Measurements from ENCODE around the gene PRSS23.

Gene PRSS23

DNA sequence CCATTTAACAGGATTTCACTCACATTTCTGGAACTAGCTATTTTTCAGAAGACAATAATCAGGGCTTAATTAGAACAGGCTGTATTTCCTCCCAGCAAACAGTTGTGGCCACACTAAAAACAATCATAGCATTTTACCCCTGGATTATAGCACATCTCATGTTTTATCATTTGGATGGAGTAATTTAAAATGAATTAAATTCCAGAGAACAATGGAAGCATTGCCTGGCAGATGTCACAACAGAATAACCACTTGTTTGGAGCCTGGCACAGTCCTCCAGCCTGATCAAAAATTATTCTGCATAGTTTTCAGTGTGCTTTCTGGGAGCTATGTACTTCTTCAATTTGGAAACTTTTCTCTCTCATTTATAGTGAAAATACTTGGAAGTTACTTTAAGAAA lies 9.2 kb downstream of the PRSS23 start:
- no peak for TF ChIP-seq POLR2A (IDR thresholded peaks at IDR 0.05; ENCODE audit: extremely low read depth, insufficient read length)
- TF ChIP-seq CTCF (IDR thresholded peaks at IDR 0.05; ENCODE audit: low read depth, low read length): no peak
- TF ChIP-seq MYC (IDR thresholded peaks at IDR 0.05; ENCODE audit: low read depth, low read length): no peak
- no peak for TF ChIP-seq MAX (IDR thresholded peaks at IDR 0.05; ENCODE audit: low read depth, low read length)

GRCh38 chr11:86810288-86810687 lies 9.9 kb downstream of the PRSS23 start:
- no peak for DNase-seq (ENCODE audit: low read depth)
- H3K4me3 ChIP-seq (ENCODE audit: low read depth, low read length): no peak overlapping the region
- TF ChIP-seq MYC (IDR thresholded peaks at IDR 0.05; ENCODE audit: low read depth, low read length) (no peak), CTCF (IDR thresholded peaks at IDR 0.05; ENCODE audit: low read depth, low read length) (no peak), POLR2A (IDR thresholded peaks at IDR 0.05; ENCODE audit: extremely low read depth, insufficient read length) (no peak), MAX (IDR thresholded peaks at IDR 0.05; ENCODE audit: low read depth, low read length) (no peak)

More for the DNA sequence above, 9.2 kb downstream of the PRSS23 start:
- H3K4me3 ChIP-seq (ENCODE audit: low read depth, low read length): no peak overlapping the region
- DNase-seq (ENCODE audit: low read depth): no peak

GRCh38 chr11:86811637-86812321 lies 11.4 kb downstream of the PRSS23 start:
- no peak for DNase-seq (ENCODE audit: low read depth)
- no peak overlapping the region for H3K4me3 ChIP-seq (ENCODE audit: low read depth, low read length)
- TF ChIP-seq POLR2A (IDR thresholded peaks at IDR 0.05; ENCODE audit: extremely low read depth, insufficient read length) (no peak), MYC (IDR thresholded peaks at IDR 0.05; ENCODE audit: low read depth, low read length) (no peak), MAX (IDR thresholded peaks at IDR 0.05; ENCODE audit: low read depth, low read length) (no peak), CTCF (IDR thresholded peaks at IDR 0.05; ENCODE audit: low read depth, low read length) (no peak)

- no peak for TF ChIP-seq MAX (IDR thresholded peaks at IDR 0.05; ENCODE audit: low read depth, low read length)
- no peak for DNase-seq (ENCODE audit: low read depth)
- H3K4me3 ChIP-seq (ENCODE audit: low read depth, low read length): no peak overlapping the region
These were observed 12.0 kb downstream of the PRSS23 start for GRCh38 chr11:86812322-86812670.

DNA sequence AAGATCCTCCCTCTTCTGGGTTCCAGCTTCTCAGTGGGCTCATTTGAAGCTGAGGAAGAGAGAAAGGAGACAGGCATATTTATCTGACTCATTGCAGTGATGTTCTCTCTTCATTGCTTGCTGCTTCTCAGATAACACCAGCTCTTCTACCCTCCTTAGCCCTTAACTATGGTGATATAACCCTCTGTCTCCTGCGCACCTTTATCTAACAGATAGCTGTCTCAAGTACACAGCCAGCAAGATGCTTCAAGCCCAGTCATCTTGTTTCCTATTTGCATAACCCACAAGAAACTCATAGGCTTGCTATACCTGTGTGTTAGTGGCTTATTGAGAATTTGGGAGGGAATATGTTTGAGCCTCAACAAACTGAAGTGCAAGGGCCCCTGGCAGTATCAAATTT lies 12.6 kb downstream of the PRSS23 start:
- DNase-seq (ENCODE audit: low read depth): no peak
- TF ChIP-seq MYC (IDR thresholded peaks at IDR 0.05; ENCODE audit: low read depth, low read length) (no peak), CTCF (IDR thresholded peaks at IDR 0.05; ENCODE audit: low read depth, low read length) (no peak), MAX (IDR thresholded peaks at IDR 0.05; ENCODE audit: low read depth, low read length) (no peak), POLR2A (IDR thresholded peaks at IDR 0.05; ENCODE audit: extremely low read depth, insufficient read length) (no peak)
- H3K4me3 ChIP-seq (ENCODE audit: low read depth, low read length): no peak overlapping the region

- TF ChIP-seq MYC (IDR thresholded peaks at IDR 0.05; ENCODE audit: low read depth, low read length): no peak
- no peak for TF ChIP-seq POLR2A (IDR thresholded peaks at IDR 0.05; ENCODE audit: extremely low read depth, insufficient read length)
- TF ChIP-seq MAX (IDR thresholded peaks at IDR 0.05; ENCODE audit: low read depth, low read length): no peak
- H3K4me3 ChIP-seq (ENCODE audit: low read depth, low read length): no peak overlapping the region
- no peak for DNase-seq (ENCODE audit: low read depth)
These were observed 14.4 kb downstream of the PRSS23 start for GRCh38 chr11:86814775-86815174.
